C4-2B (cell line): ENCODE results near the gene NID2.

ENCODE experiments used
- H3K27ac ChIP-seq: fragments of 450-650 bp; 2 replicates; pipeline ENCODE4 v1.5.1; 2017
- ZFX ChIP-seq: fragments of 450-650 bp; IDR thresholded peaks from 2 replicates; pipeline ENCODE4 v1.6.1; 2017
- TF ChIP-seq, protein P1 (sequence below): fragments of 450-650 bp; conservative IDR thresholded peaks from 2 replicates; pipeline ENCODE4 v1.5.1; 2017; ENCODE audit warnings: mild to moderate bottlenecking

NID2 gene

DNA sequence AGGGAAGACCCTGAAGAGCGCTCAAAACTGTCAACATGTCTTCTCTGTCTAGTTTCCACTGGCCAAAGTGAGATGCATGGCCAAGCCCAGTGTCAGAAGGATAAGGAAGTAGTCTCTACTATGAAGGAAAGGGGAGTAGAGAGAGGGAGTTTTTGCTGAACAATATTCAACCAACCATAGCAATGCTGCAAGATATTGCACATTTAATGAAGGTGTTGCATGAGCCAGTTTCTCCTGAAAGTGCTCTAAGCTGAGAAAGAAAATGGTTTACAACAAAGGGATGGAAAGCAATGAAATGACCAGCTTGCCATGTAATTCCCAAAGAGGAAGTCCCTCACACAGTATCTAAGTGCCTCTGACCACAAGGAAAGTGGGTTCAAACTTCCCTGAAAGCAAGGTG, 40.0 kb upstream of the NID2 start:
- H3K27ac ChIP-seq = no peak overlapping the region
- TF ChIP-seq ZFX = no peak
- TF ChIP-seq, protein P1, sequence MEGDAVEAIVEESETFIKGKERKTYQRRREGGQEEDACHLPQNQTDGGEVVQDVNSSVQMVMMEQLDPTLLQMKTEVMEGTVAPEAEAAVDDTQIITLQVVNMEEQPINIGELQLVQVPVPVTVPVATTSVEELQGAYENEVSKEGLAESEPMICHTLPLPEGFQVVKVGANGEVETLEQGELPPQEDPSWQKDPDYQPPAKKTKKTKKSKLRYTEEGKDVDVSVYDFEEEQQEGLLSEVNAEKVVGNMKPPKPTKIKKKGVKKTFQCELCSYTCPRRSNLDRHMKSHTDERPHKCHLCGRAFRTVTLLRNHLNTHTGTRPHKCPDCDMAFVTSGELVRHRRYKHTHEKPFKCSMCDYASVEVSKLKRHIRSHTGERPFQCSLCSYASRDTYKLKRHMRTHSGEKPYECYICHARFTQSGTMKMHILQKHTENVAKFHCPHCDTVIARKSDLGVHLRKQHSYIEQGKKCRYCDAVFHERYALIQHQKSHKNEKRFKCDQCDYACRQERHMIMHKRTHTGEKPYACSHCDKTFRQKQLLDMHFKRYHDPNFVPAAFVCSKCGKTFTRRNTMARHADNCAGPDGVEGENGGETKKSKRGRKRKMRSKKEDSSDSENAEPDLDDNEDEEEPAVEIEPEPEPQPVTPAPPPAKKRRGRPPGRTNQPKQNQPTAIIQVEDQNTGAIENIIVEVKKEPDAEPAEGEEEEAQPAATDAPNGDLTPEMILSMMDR = no peak

DNA sequence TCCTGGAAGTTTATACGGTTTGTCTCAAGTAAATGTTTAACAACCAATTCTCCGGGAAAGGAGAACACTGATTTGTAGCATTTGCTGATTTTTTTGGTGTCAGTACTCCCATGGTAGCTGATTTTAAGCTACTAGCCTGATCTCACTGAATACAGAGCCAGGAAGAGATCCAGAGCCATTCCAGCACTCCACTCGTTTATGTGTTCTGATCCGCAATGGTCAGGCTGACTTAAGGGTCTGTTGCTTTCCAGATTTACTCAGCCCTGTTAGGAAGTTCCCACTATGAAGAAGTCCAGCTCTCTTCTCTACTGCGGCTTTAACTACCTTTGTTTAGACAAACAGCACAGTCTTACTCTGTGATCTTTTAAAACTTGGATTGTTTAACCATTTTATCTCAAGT, 38.0 kb upstream of the NID2 start:
- no peak for TF ChIP-seq ZFX
- TF ChIP-seq, protein P1 = no peak
- no peak overlapping the region for H3K27ac ChIP-seq

GRCh38 chr14:52103416-52103815, 34.6 kb upstream of the NID2 start:
- TF ChIP-seq, protein P1 = no peak
- TF ChIP-seq ZFX = no peak

GRCh38 chr14:52095794-52096193, 26.9 kb upstream of the NID2 start:
- TF ChIP-seq ZFX = no peak
- TF ChIP-seq, protein P1 = no peak
- H3K27ac ChIP-seq = no peak overlapping the region

More at GRCh38 chr14:52103416-52103815, 34.6 kb upstream of the NID2 start:
- H3K27ac ChIP-seq = no peak overlapping the region

DNA sequence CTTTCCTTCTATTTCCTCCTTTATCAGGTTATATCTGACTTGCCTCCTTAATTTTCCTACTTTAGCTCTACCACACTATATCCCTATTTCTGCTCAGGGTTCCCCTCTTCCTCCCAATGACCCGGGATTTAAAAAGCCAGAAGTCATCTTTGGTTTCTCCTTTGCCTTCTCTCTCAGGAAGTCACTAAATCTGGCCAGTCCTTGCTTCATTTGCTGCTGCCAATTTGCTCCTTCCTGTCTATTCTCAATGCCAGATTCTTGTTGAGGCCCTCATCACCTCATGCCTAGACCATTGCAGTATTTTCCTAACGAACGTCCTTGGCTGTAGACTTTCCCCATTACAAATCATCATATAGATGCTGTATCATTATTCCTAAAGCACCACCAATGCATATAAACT, 26.5 kb upstream of the NID2 start:
- no peak overlapping the region for H3K27ac ChIP-seq
- TF ChIP-seq ZFX = no peak
- TF ChIP-seq, protein P1 = no peak

GRCh38 chr14:52094546-52095271, 25.9 kb upstream of the NID2 start:
- no peak overlapping the region for H3K27ac ChIP-seq
- TF ChIP-seq, protein P1 = no peak
- TF ChIP-seq ZFX = no peak

- TF ChIP-seq, protein P1 = no peak
- no peak for TF ChIP-seq ZFX
Observed at GRCh38 chr14:52091928-52092327, 23.1 kb upstream of the NID2 start.

More at GRCh38 chr14:52091928-52092327, 23.1 kb upstream of the NID2 start:
- H3K27ac ChIP-seq = no peak overlapping the region
